ENCODE measurements around the gene CNTNAP2. TPM values are rescaled to one million over a fixed set of nuclear protein-coding genes. Genes with fewer than 3 reads are reported as not detected.

Gene CNTNAP2
- total RNA-seq, 2 experiments from 2014 or later, result not detected

DNA sequence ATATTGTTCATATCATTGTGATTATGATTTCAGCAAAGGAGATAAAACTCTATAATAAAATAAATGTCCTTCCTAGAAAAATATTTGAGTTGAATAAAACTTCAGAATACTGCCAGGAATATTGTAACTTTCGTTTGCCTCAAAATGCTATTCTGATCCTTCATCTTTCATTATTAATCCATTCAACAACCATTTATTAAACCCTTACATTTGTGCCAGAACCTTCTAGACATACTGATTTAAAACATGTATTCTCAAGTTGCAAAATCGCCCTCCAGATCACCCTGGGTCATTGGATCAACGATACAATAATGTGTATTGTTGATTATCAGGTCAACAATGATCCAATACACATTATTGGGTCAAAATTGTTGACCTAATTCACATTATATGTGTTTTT, 759.8 kb downstream of the CNTNAP2 start:
- no peak overlapping the region for H3K27ac ChIP-seq (ENCODE audit: low read depth in 1 of 2, low read length in 2 of 2)
- H3K9me3 ChIP-seq (ENCODE audit: control insufficient read depth in 1 of 2, insufficient read depth in 1 of 2, low read length in 2 of 2), result no peaks in the 10 kb centered on the region
- no peaks in the 10 kb centered on the region for H3K4me1 Mint-ChIP-seq (ENCODE audit: low read depth)
- no peaks in the 10 kb centered on the region for H3K36me3 ChIP-seq (ENCODE audit: insufficient read depth, low read length)
- CTCF ChIA-PET, result interaction anchor here (0.6 to 0.7 kb wide), 2 partner anchors 10 to 19 kb away, joined by 3 read pairs; no protein-coding TSS in a partner anchor
- no peak overlapping the region for H3K4me3 Mint-ChIP-seq
- no peak for TF ChIP-seq CTCF (IDR thresholded peaks at IDR 0.05)
- intact Hi-C loops (cut with DNase I, micrococcal nuclease), result no loop called here
- H3K27me3 ChIP-seq (ENCODE audit: control insufficient read depth in 1 of 2, insufficient read depth in 2 of 2, low read length in 2 of 2), result no peaks in the 10 kb centered on the region
- no peak overlapping the region for H3K4me3 ChIP-seq (ENCODE audit: low read length)
- DNase-seq (no peak), ATAC-seq (ENCODE audit: poor library complexity) (no peak)
- H3K27me3 Mint-ChIP-seq, result no peaks in the 10 kb centered on the region
- POLR2A ChIA-PET, result no interaction called here
- no peak overlapping the region for H3K27ac Mint-ChIP-seq
- H3K36me3 Mint-ChIP-seq (ENCODE audit: low read depth), result no peaks in the 10 kb centered on the region
- H3K4me1 ChIP-seq (ENCODE audit: insufficient read depth, low read length), result no peaks in the 10 kb centered on the region
- peaks cover 4% of the 10 kb centered on the region for H3K9me3 Mint-ChIP-seq

- intact Hi-C loops (cut with DNase I, micrococcal nuclease), result no loop called here
- Histone ChIP-seq H3K4me3 (ENCODE audit: low read length) (no peak overlapping the region), H3K36me3 (ENCODE audit: insufficient read depth, low read length) (no peaks in the 10 kb centered on the region), H3K4me1 (ENCODE audit: insufficient read depth, low read length) (no peaks in the 10 kb centered on the region), H3K27me3 (ENCODE audit: control insufficient read depth in 1 of 2, insufficient read depth in 2 of 2, low read length in 2 of 2) (no peaks in the 10 kb centered on the region), H3K27ac (ENCODE audit: low read depth in 1 of 2, low read length in 2 of 2) (no peak overlapping the region), H3K9me3 (ENCODE audit: control insufficient read depth in 1 of 2, insufficient read depth in 1 of 2, low read length in 2 of 2) (no peaks in the 10 kb centered on the region)
- no peak for TF ChIP-seq CTCF (IDR thresholded peaks at IDR 0.05)
- Mint-ChIP-seq H3K4me3 (no peak overlapping the region), H3K4me1 (ENCODE audit: low read depth) (no peaks in the 10 kb centered on the region), H3K27me3 (no peaks in the 10 kb centered on the region), H3K36me3 (ENCODE audit: low read depth) (no peaks in the 10 kb centered on the region), H3K27ac (no peak overlapping the region), H3K9me3 (no peaks in the 10 kb centered on the region)
- POLR2A ChIA-PET, result no interaction called here
- DNase-seq (no peak), ATAC-seq (ENCODE audit: poor library complexity) (no peak)
- CTCF ChIA-PET, result no interaction called here
These were observed 762.3 kb downstream of the CNTNAP2 start for GRCh38 chr7:146878901-146879300.

- DNase-seq, result no peak
- peaks cover 2% of the 10 kb centered on the region for H3K9me3 Mint-ChIP-seq
- H3K27me3 ChIP-seq (ENCODE audit: control insufficient read depth in 1 of 2, insufficient read depth in 2 of 2, low read length in 2 of 2), result no peaks in the 10 kb centered on the region
These were observed 768.6 kb downstream of the CNTNAP2 start for GRCh38 chr7:146885231-146885630.

More at GRCh38 chr7:146885231-146885630, 768.6 kb downstream of the CNTNAP2 start:
- CTCF ChIA-PET, result no interaction called here
- TF ChIP-seq CTCF (IDR thresholded peaks at IDR 0.05), result no peak
- Histone ChIP-seq H3K4me1 (ENCODE audit: insufficient read depth, low read length) (no peaks in the 10 kb centered on the region), H3K27ac (ENCODE audit: low read depth in 1 of 2, low read length in 2 of 2) (no peak overlapping the region), H3K4me3 (ENCODE audit: low read length) (no peak overlapping the region), H3K36me3 (ENCODE audit: insufficient read depth, low read length) (no peaks in the 10 kb centered on the region), H3K9me3 (ENCODE audit: control insufficient read depth in 1 of 2, insufficient read depth in 1 of 2, low read length in 2 of 2) (no peaks in the 10 kb centered on the region)
- POLR2A ChIA-PET, result no interaction called here
- no peak overlapping the region for H3K4me3 Mint-ChIP-seq
- intact Hi-C loops (cut with DNase I, micrococcal nuclease), result no loop called here
- H3K27me3 Mint-ChIP-seq, result no peaks in the 10 kb centered on the region
- ATAC-seq (ENCODE audit: poor library complexity), result no peak
- H3K27ac Mint-ChIP-seq, result no peak overlapping the region
- no peaks in the 10 kb centered on the region for H3K4me1 Mint-ChIP-seq (ENCODE audit: low read depth)
- no peaks in the 10 kb centered on the region for H3K36me3 Mint-ChIP-seq (ENCODE audit: low read depth)

Measured in CD4-positive, alpha-beta T cell (primary cell).